HG03575 (cell line): ENCODE data around the gene CD151.

Source experiments
- ATAC-seq: cut with Tn5 transposase; IDR thresholded peaks from one replicate; pipeline ENCODE4 v1.9.1; 2021; ENCODE audit not compliant: unreplicated experiment, insufficient number of reproducible peaks, low FRiP score; ENCODE audit errors: extremely low read depth

The CD151 gene

DNA sequence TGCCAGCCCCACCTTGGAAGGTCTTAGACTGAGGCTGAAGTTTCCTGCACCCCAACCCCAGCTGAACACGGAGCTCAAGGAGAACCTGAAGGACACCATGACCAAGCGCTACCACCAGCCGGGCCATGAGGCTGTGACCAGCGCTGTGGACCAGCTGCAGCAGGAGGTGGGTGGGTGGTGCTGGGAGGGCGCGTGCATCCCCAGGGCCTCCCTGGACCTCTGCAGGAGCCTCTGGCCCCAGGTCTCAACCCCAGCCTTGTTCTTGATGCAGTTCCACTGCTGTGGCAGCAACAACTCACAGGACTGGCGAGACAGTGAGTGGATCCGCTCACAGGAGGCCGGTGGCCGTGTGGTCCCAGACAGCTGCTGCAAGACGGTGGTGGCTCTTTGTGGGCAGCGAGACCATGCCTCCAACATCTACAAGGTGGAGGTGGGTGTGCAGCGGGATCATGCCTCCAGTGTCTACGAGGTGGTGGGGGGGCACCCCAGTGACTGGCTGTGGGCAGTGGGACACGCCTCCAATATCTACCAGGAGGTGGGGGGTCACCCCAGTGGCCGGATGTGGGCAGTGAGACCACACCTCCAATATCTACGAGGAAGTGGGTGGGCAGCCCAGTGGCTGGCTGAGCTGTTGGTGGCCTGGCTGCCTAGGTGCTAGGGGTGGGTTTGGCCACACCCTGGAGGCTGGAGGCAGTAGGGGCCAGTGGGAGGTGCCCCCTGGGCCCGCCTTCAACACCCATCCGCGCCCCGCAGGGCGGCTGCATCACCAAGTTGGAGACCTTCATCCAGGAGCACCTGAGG is 4.6 kb downstream of the CD151 start:
- ATAC-seq: no peak

DNA sequence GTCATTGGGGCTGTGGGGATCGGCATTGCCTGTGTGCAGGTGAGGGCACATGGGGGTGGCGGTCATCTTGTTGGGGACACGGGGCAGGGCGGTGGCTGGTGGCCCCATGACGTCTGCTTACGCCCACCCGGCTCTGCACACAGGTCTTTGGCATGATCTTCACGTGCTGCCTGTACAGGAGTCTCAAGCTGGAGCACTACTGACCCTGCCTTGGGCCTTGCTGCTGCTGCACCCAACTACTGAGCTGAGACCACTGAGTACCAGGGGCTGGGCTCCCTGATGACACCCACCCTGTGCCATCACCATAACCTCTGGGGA is 5.2 kb downstream of the CD151 start:
- no peak for ATAC-seq

- no peak for ATAC-seq
These were observed 5.9 kb downstream of the CD151 start for GRCh38 chr11:838441-839279.

GRCh38 chr11:839280-839623 is 6.5 kb downstream of the CD151 start:
- ATAC-seq: no peak

GRCh38 chr11:839875-840617 is 7.3 kb downstream of the CD151 start:
- no peak for ATAC-seq

GRCh38 chr11:841981-842369 is 9.2 kb downstream of the CD151 start:
- no peak for ATAC-seq

- no peak for ATAC-seq
These were observed 9.7 kb downstream of the CD151 start, which contains the start of the genes POLR2L and TSPAN4 for GRCh38 chr11:842370-843002. Gene POLR2L (minus strand): TSS chr11:842529. CDS start chr11:842508, 21 bp downstream. Gene TSPAN4 (plus strand): TSS chr11:842852. CDS start chr11:850305, 7,453 bp downstream.

- ATAC-seq: no peak
These were observed 10.5 kb downstream of the CD151 start for GRCh38 chr11:843086-843734.

GRCh38 chr11:843818-844692 is 11.3 kb downstream of the CD151 start:
- no peak for ATAC-seq

- no peak for ATAC-seq
These were observed 12.2 kb downstream of the CD151 start for GRCh38 chr11:844693-845644.

DNA sequence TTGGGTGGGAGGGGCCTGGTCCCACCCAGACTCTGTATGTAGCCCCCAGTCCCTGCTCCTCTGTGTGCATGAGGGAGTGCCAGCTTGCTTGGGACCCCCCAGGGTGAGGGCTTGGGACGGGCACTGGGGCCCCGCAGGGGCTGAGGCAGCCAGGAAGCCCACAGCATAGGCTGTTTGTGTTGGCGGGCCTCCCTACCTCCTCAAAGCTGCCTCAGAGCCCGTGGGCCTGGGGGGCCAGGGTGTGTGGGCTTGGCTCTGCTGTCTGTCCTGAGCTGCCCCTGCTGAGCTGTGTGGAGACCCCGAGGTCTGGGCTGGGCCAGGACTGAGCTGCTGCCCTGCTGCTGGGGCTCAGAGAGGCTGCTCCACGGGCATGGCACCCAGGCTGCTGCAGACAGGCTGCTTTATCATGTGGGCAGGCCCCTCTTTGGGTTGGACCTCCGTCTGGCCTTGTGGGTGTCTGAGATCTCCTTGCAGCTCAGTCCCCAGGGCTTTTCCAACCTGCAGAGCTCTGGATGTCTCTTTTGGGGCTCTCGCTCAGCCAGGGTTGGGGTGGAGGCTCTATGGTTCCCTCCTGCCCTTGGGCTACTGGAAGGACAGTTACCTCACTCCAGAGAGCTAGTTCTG is 13.2 kb downstream of the CD151 start:
- ATAC-seq: no peak

- no peak for ATAC-seq
These were observed 13.8 kb downstream of the CD151 start for GRCh38 chr11:846496-847098.

DNA sequence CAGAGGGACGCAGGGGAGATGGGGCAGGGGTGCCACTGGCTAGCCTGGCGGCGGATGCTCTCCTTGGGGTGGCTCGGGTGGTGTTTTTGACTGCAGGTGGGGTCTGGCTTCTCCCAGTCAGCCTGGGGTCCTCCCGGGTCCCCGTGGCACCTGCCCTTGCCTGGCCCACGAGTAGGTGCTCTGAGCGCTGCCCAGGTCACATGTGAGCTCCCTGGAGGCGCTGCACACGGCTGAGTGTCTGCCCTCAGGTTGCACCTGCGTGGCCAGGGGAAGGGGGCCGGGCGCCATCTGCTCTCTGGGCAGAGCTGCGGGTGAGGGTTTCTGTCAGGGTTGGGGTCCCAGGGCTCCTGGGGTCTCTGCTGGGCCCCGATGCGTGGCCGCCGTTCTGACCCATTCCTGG is 15.1 kb downstream of the CD151 start:
- no peak for ATAC-seq

DNA sequence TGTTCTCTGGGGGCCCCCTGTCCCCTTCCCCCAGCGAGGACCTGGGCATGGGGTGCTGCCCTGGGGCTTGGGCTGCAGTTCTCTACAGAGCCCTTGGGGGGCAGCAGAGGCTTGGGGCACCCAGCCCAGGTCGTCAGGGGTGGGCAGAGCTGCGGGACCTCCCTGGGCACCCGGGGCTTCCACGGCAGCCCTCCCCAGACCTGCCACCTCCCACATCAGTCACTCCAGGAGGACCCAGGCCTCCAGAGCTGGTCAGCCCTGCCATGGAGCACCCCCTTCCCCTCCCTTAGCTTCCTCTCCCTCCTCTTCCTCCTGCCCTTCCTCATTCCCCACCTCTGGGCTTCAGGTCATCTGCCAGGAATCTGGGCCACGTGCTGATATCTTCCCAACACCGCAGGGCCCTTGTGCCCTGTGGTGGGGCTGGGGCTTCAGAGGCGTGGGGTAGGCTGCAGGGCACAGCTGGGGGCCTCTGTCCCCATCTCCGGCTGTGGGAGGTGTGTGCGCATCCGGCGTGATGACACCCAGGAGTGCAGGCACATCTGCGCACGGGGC is 15.7 kb downstream of the CD151 start:
- no peak for ATAC-seq

DNA sequence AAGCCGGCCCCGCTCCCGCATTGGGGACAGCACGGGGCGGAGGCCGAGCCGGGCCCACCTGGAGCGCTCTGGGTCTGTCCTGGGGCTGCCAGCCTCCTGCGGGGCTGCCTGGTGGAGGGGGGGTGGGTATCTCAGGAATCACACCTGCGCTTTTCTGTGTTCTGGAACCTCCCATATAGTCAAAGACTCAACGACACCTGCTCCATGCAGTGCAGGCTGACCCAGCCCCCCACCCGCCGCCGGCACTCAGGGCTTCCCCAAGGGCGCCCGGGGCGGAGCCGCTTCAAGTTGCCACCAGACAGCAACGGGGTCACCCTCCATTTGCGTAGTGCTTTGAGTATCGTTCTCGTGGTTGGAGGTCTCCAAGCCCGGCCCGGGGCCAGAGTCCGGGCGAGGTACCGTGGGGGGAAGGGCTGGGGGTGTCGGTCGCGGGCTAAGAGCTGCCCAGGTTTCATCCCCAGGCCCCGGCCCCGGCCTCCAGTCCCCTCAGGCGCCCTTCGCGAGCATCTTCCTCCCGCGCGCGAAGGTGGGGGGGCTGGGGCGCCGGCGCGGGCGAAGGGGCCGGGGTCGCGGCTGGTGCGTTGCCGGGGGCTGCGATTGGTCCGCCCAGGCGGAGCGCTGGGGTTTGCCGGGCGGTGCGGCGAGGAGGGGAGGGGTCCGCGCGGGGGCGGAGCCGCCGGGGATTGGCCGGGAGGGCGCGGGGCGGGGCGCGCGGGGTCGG is 16.5 kb downstream of the CD151 start:
- no peak for ATAC-seq
